H1 (cell line): ENCODE results near the gene ARHGEF11. TPM values are rescaled to one million over a fixed set of nuclear protein-coding genes. Genes with fewer than 3 reads are reported as not detected.

Experiments
- CTCF ChIA-PET: fragments of 300-600 bp; sonication (Branson Sonifier 250); formaldehyde crosslinking; loops from one replicate; lab custom pipeline; 2021; ENCODE audit not compliant: partially characterized antibody; lab: Charles Lee
- POLR2A ChIA-PET: fragments of 300-600 bp; sonication (Branson Sonifier 250); formaldehyde crosslinking; loops from one replicate; lab custom pipeline; 2021; ENCODE audit warnings: inconsistent platforms; ENCODE audit not compliant: partially characterized antibody; lab: Charles Lee
- DNase-seq, 2 experiments: peaks; one replicate each; pipeline versions ENCODE4 v3.0.0 to v3.0.0-alpha.2; 2010 to 2022; ENCODE audit warnings: low spot score in 2 of 2, low read depth in 1 of 2, mixed read lengths in 1 of 2
- FAIRE-seq: peaks from 2 replicates; lab custom pipeline; 2011; peaks lifted over from hg19 to GRCh38; lab: Jason Lieb, UNC
- H2AFZ ChIP-seq: 2 replicates; pipeline ENCODE4 v1.8.1; 2012; ENCODE audit warnings: low read length, inconsistent platforms
- H2AK5ac ChIP-seq: 2 replicates; pipeline ENCODE4 v1.6.1; 2013; ENCODE audit warnings: low read depth, low read length
- H2BK120ac ChIP-seq: replicated peaks from 2 replicates; pipeline ENCODE3; 2013; ENCODE audit warnings: low read depth, low read length, inconsistent platforms
- H2BK12ac ChIP-seq: 2 replicates; pipeline ENCODE4 v1.6.1; 2013; ENCODE audit warnings: low read depth, low read length
- H2BK15ac ChIP-seq: 2 replicates; pipeline ENCODE4 v1.6.1; 2013; ENCODE audit warnings: low read length
- H2BK20ac ChIP-seq: 2 replicates; pipeline ENCODE4 v1.6.1; 2013; ENCODE audit warnings: low read length
- H2BK5ac ChIP-seq: 2 replicates; pipeline ENCODE4 v1.6.1; 2013; ENCODE audit warnings: low read depth, low read length
- H3K14ac ChIP-seq: 2 replicates; pipeline ENCODE4 v1.6.1; 2013; ENCODE audit warnings: inconsistent platforms; ENCODE audit not compliant: insufficient read length
- H3K18ac ChIP-seq: 2 replicates; pipeline ENCODE4 v1.6.1; 2013; ENCODE audit warnings: low read length; ENCODE audit errors: extremely low read depth
- H3K23ac ChIP-seq: 2 replicates; pipeline ENCODE4 v1.6.1; 2013; ENCODE audit warnings: inconsistent platforms; ENCODE audit not compliant: insufficient read length
- H3K23me2 ChIP-seq: 2 replicates; pipeline ENCODE4 v1.6.1; 2013; ENCODE audit warnings: low read depth, low read length
- H3K27ac ChIP-seq: 2 replicates; pipeline ENCODE4 v1.6.1; 2011; ENCODE audit warnings: low read depth, low read length, inconsistent platforms
- H3K27me3 ChIP-seq, 4 experiments: replicated peaks in 1 of 4; 1 replicate in 1 of 4; 2 replicates in 3 of 4; pipeline versions ENCODE4 v1.6.1 to v1.8.1; 2011 to 2013; ENCODE audit warnings: low read length in 3 of 4, mild to moderate bottlenecking in 3 of 4, inconsistent platforms in 2 of 4, mixed read lengths in 2 of 4, moderate library complexity in 1 of 4; ENCODE audit not compliant: control insufficient read depth in 3 of 4, insufficient read depth in 3 of 4; ENCODE audit errors: extremely low read depth in 1 of 4
- H3K36me3 ChIP-seq, 4 experiments: 2 replicates each; pipeline versions ENCODE4 v1.6.1 to v1.8.1; 2011 to 2013; ENCODE audit warnings: mild to moderate bottlenecking in 4 of 4, low read length in 3 of 4, moderate library complexity in 2 of 4, control low read depth in 1 of 4, inconsistent platforms in 1 of 4; ENCODE audit not compliant: insufficient read depth in 4 of 4, control insufficient read depth in 2 of 4
- H3K4ac ChIP-seq: replicated peaks from 2 replicates; pipeline ENCODE3; 2013; ENCODE audit warnings: low read length, low read depth, mixed read lengths, inconsistent platforms; ENCODE audit not compliant: insufficient read length
- H3K4me1 ChIP-seq, 4 experiments: replicated peaks in 1 of 4; 1 replicate in 1 of 4; 2 replicates in 3 of 4; pipeline versions ENCODE4 v1.6.1 to v1.8.1; 2011 to 2013; ENCODE audit warnings: low read length in 3 of 4, inconsistent platforms in 2 of 4, mixed read lengths in 1 of 4; ENCODE audit not compliant: insufficient read depth in 4 of 4, control insufficient read depth in 3 of 4
- H3K4me2 ChIP-seq, 2 experiments: 2 replicates each; pipeline versions ENCODE4 v1.6.1 to v1.8.1; 2011 to 2013; ENCODE audit warnings: low read depth in 2 of 2, low read length in 2 of 2, control low read depth in 1 of 2, inconsistent platforms in 1 of 2, mild to moderate bottlenecking in 1 of 2; ENCODE audit not compliant: insufficient read depth in 1 of 2
- H3K4me3 ChIP-seq, 4 experiments: fragments of 200-600, 300-600 bp in 1 of 4; sonication (generic), shearing (Covaris generic), sonication (Bioruptor Twin) in 1 of 4; 2 replicates each; pipeline versions ENCODE4 v1.5.1 to v1.8.1; 2011 to 2016; ENCODE audit warnings: low read length in 4 of 4, low read depth in 3 of 4, control low read depth in 2 of 4, inconsistent platforms in 2 of 4, mild to moderate bottlenecking in 2 of 4, mixed read lengths in 1 of 4, moderate library complexity in 1 of 4; ENCODE audit not compliant: insufficient read depth in 2 of 4; ENCODE audit errors: extremely low read depth in 1 of 4
- H3K56ac ChIP-seq: replicated peaks from 2 replicates; pipeline ENCODE3; 2013; ENCODE audit warnings: low read depth, mild to moderate bottlenecking, mixed read lengths, low read length, inconsistent platforms; ENCODE audit not compliant: insufficient read length
- H3K79me1 ChIP-seq: 2 replicates; pipeline ENCODE4 v1.6.1; 2013; ENCODE audit warnings: low read depth, low read length, control low read depth
- H3K79me2 ChIP-seq, 2 experiments: 2 replicates each; pipeline versions ENCODE4 v1.6.1 to v1.8.1; 2012 to 2013; ENCODE audit warnings: low read length in 2 of 2, mild to moderate bottlenecking in 2 of 2, inconsistent platforms in 1 of 2; ENCODE audit not compliant: insufficient read depth in 2 of 2, control insufficient read depth in 1 of 2
- H3K9ac ChIP-seq, 4 experiments: replicated peaks in 1 of 4; 1 replicate in 1 of 4; 2 replicates in 3 of 4; pipeline versions ENCODE4 v1.6.1 to v1.8.1; 2011 to 2013; ENCODE audit warnings: low read depth in 3 of 4, low read length in 3 of 4, control low read depth in 2 of 4, mild to moderate bottlenecking in 2 of 4, moderate library complexity in 2 of 4, inconsistent platforms in 1 of 4; ENCODE audit errors: extremely low read depth in 1 of 4
- H3K9me3 ChIP-seq, 2 experiments: 2 replicates each; pipeline versions ENCODE4 v1.6.1 to v1.8.1; 2012 to 2013; ENCODE audit warnings: mild to moderate bottlenecking in 2 of 2, moderate library complexity in 2 of 2, control low read depth in 1 of 2, inconsistent platforms in 1 of 2, low read depth in 1 of 2, low read length in 1 of 2, mixed read lengths in 1 of 2; ENCODE audit not compliant: insufficient read depth in 2 of 2
- H4K20me1 ChIP-seq, 2 experiments: replicated peaks in 1 of 2; 2 replicates each; pipeline versions ENCODE3 to v1.8.1; 2011 to 2013; ENCODE audit warnings: inconsistent platforms in 2 of 2, low read length in 2 of 2, mild to moderate bottlenecking in 1 of 2; ENCODE audit not compliant: insufficient read depth in 2 of 2, control insufficient read depth in 1 of 2
- H4K5ac ChIP-seq: 2 replicates; pipeline ENCODE4 v1.6.1; 2013; ENCODE audit warnings: low read length, low read depth, mixed read lengths, inconsistent platforms; ENCODE audit not compliant: insufficient read length
- H4K8ac ChIP-seq: 2 replicates; pipeline ENCODE4 v1.8.0; 2013; ENCODE audit warnings: mild to moderate bottlenecking, moderate library complexity, low read length, inconsistent platforms; ENCODE audit not compliant: insufficient read depth; ENCODE audit errors: extremely low read depth
- H4K91ac ChIP-seq: replicated peaks from 2 replicates; pipeline ENCODE3; 2013; ENCODE audit warnings: low read length, mixed read lengths, inconsistent platforms; ENCODE audit not compliant: insufficient read length
- ASH2L ChIP-seq: fragments of 200-600, 300-600 bp; sonication (generic); IDR thresholded peaks from one replicate; pipeline ENCODE4 v1.7.1; 2017; ENCODE audit warnings: low read length
- BACH1 ChIP-seq: IDR thresholded peaks from 2 replicates; pipeline ENCODE4 v1.6.1; 2012; ENCODE audit warnings: low read length, improper control_type of control experiment
- BRCA1 ChIP-seq: IDR thresholded peaks from 2 replicates; pipeline ENCODE4 v1.6.1; 2012; ENCODE audit warnings: low read depth, low read length, improper control_type of control experiment
- CHD2 ChIP-seq: IDR thresholded peaks from 2 replicates; pipeline ENCODE4 v1.6.1; 2012; ENCODE audit warnings: low read length, improper control_type of control experiment
- E2F6 ChIP-seq: IDR thresholded peaks from 2 replicates; pipeline ENCODE4 v1.6.1; 2012; ENCODE audit warnings: inconsistent platforms
- EZH2 ChIP-seq: fragments of 200-600 bp; sonication (generic); IDR thresholded peaks from 2 replicates; pipeline ENCODE4 v1.7.1; 2012; ENCODE audit warnings: low read depth, mild to moderate bottlenecking, moderate library complexity, low read length, inconsistent platforms; ENCODE audit not compliant: severe bottlenecking
- FOSL1 ChIP-seq: IDR thresholded peaks from 2 replicates; pipeline ENCODE4 v1.6.1; 2011; ENCODE audit warnings: mild to moderate bottlenecking, low read depth, low read length, moderate library complexity; ENCODE audit not compliant: insufficient read depth
- GABPA ChIP-seq: IDR thresholded peaks from 2 replicates; pipeline ENCODE4 v1.6.1; 2011; ENCODE audit warnings: mild to moderate bottlenecking, low read length, moderate library complexity, borderline replicate concordance; ENCODE audit not compliant: insufficient read depth
- GTF2F1 ChIP-seq: IDR thresholded peaks from 2 replicates; pipeline ENCODE4 v1.6.1; 2012; ENCODE audit warnings: low read depth, low read length, improper control_type of control experiment, borderline replicate concordance
- SIX5 ChIP-seq: IDR thresholded peaks from 2 replicates; pipeline ENCODE4 v1.6.1; 2011; ENCODE audit warnings: mild to moderate bottlenecking, low read depth, low read length
- SP1 ChIP-seq: IDR thresholded peaks from 2 replicates; pipeline ENCODE4 v1.6.1; 2011; ENCODE audit warnings: low read depth, low read length
- SRF ChIP-seq: IDR thresholded peaks from 2 replicates; pipeline ENCODE4 v1.6.1; 2011; ENCODE audit warnings: mild to moderate bottlenecking, low read depth, low read length, moderate library complexity
- SUZ12 ChIP-seq: fragments of 200-600 bp; sonication (generic); IDR thresholded peaks from 2 replicates; pipeline ENCODE4 v1.6.1; 2012; ENCODE audit warnings: mild to moderate bottlenecking, inconsistent platforms, low read length, moderate library complexity, mixed read lengths
- ZNF274 ChIP-seq: IDR thresholded peaks from 2 replicates; pipeline ENCODE4 v1.7.0; 2012; ENCODE audit warnings: low read length, borderline replicate concordance; ENCODE audit errors: extremely low read depth
- WGBS, 2 experiments: shearing (Covaris generic) in 1 of 2; methylation state at CpG; one replicate each; pipeline versions ENCODE4 v1.1.6 to v1.1.7; 2013 to 2015; ENCODE audit warnings: low lambda C conversion rate in 2 of 2, mixed read lengths in 2 of 2, inconsistent platforms in 1 of 2, low coverage in 1 of 2, missing lambda C conversion rate in 1 of 2; ENCODE audit not compliant: insufficient replicate concordance in 2 of 2, insufficient coverage in 1 of 2, insufficient read length in 1 of 2; ENCODE audit errors: extremely low coverage in 1 of 2, missing lambda C conversion rate in 1 of 2; 5-methylcytosine and 5-hydroxymethylcytosine counted together
- polyA plus RNA-seq, 7 experiments: library from polyadenylated mRNA; depleted of rRNA in 3 of 7; stranded (reverse) in 5 of 7; unstranded in 2 of 7; fragments of >200 nt in 5 of 7; fragments of 200-250 nt in 2 of 7; gene quantifications; 1 replicate in 5 of 7; 2 replicates in 1 of 7; 4 replicates in 1 of 7; pipeline versions ENCODE4 v1.2.1 to v1.2.3, GENCODE V29; 2011 to 2013; ENCODE audit warnings: missing spikeins in 2 of 7, mixed read lengths in 2 of 7
- total RNA-seq: library from RNA; stranded (reverse); fragmentation: NEBNext Ultra II Directional; extraction: Animal tissue kit (Norgen Biotek cat#: 25700); gene quantifications from 2 replicates; pipeline ENCODE4 v1.2.1, GENCODE V29; 2021

The ARHGEF11 gene
- total and polyA plus RNA-seq, 2 of the 8 experiments (the other 6 are each of a cell fraction or from before 2014, with no cell fraction given) = 19.9 to 33.1 TPM

DNA sequence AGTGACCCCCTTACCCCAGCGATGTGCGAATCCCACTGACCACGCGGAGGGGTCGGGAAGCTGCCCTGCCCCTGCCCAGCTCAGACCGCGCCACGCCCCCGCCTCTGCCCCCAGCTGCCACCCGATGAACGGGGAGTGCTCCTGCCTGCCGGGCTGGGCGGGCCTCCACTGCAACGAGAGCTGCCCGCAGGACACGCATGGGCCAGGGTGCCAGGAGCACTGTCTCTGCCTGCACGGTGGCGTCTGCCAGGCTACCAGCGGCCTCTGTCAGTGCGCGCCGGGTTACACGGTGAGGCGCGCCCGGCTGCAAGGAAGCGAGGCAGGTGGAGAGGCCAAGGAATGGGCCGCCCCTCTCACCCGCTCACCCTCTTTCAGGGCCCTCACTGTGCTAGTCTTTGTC lies 137.0 kb downstream of the ARHGEF11 start:
- Histone ChIP-seq H3K14ac (no peak overlapping the region), H3K79me2 (no peaks in the 10 kb centered on the region), H4K8ac (no peak overlapping the region), H3K9ac (no peak overlapping the region), H3K23ac (no peak overlapping the region), H2BK15ac (no peak overlapping the region), H2BK20ac (no peak overlapping the region), H3K36me3 (no peaks in the 10 kb centered on the region), H3K23me2 (peaks cover 3% of the 10 kb centered on the region; the same call in 1 of the 2 replicates), H3K27ac (no peak overlapping the region), H3K18ac (no peak overlapping the region), H4K91ac (no peak overlapping the region), H3K4me2 (no peak overlapping the region), H3K4me1 (peaks cover 2 to 9% (median 7%) of the 10 kb centered on the region in 4 experiments), H3K79me1 (no peaks in the 10 kb centered on the region), H2AK5ac (no peak overlapping the region), H4K20me1 (peaks cover 0 to 6% of the 10 kb centered on the region in 2 experiments), H3K4ac (no peak overlapping the region), H2BK5ac (no peak overlapping the region), H2BK120ac (no peak overlapping the region), H3K27me3 (peaks cover 0 to 15% (median 10%) of the 10 kb centered on the region in 4 experiments; a peak in 6 of 7 replicates), H3K56ac (no peak overlapping the region), H3K9me3 (peaks cover 0 to 4% of the 10 kb centered on the region in 2 experiments; a peak in 1 of 4 replicates), H2AFZ (no peak overlapping the region), H3K4me3 (no peak overlapping the region), H2BK12ac (no peak overlapping the region), H4K5ac (no peak overlapping the region)
- FAIRE-seq (no peak), DNase-seq (no peak)
- ChIA-PET CTCF (interaction anchor here (0.7 to 4.2 kb wide), 9 partner anchors 9 to 220 kb away, joined by 3 to 73 read pairs (median 4); partner anchors contain the start of gene NTRK1), POLR2A (no interaction called here)
- 84% methylated on average over 17 of the region's 29 CpGs; no CpG with 5 or more reads in 1 of the 2 experiments for WGBS, 2 experiments
- TF ChIP-seq SUZ12 = no peak
- no peak for TF ChIP-seq CHD2
- TF ChIP-seq FOSL1 = no peak
- no peak for TF ChIP-seq GTF2F1
- no peak for TF ChIP-seq ASH2L
- TF ChIP-seq E2F6 = no peak
- TF ChIP-seq BACH1 = no peak
- no peak for TF ChIP-seq BRCA1
- TF ChIP-seq SRF = no peak
- TF ChIP-seq ZNF274 = no peak
- no peak for TF ChIP-seq SP1
- TF ChIP-seq EZH2 = no peak
- TF ChIP-seq GABPA = no peak
- no peak for TF ChIP-seq SIX5
